Activated CD4-positive, alpha-beta memory T cell treated with anti-CD3 and anti-CD28 coated beads for 36 hours (primary cell): Measurements from ENCODE around the gene OPRM1. TPM values are rescaled to one million over a fixed set of nuclear protein-coding genes. Genes with fewer than 3 reads are reported as not detected.

Experiments used
- CTCF ChIA-PET: fragments of 350-600 bp; sonication (Branson Sonifier 250); formaldehyde crosslinking; loops from one replicate; lab custom pipeline; 2021; ENCODE audit warnings: antibody characterized with exemption, inconsistent platforms; lab: Charles Lee
- POLR2A ChIA-PET: fragments of 350-600 bp; sonication (Branson Sonifier 250); formaldehyde crosslinking; loops from one replicate; lab custom pipeline; 2021; ENCODE audit warnings: antibody characterized with exemption; lab: Charles Lee
- DNase-seq: peaks from one replicate; pipeline ENCODE4 v3.0.0-alpha.2; 2020
- H3K27ac Mint-ChIP-seq: one replicate; pipeline ENCODE4 v1.8.0; 2021; ENCODE audit warnings: mixed read lengths
- H3K27me3 Mint-ChIP-seq: one replicate; pipeline ENCODE4 v1.8.0; 2021; ENCODE audit warnings: mixed read lengths
- H3K36me3 Mint-ChIP-seq: one replicate; pipeline ENCODE4 v1.8.0; 2021; ENCODE audit warnings: mixed read lengths
- H3K4me1 Mint-ChIP-seq: one replicate; pipeline ENCODE4 v1.8.0; 2021; ENCODE audit warnings: low read depth, mixed read lengths
- H3K4me3 Mint-ChIP-seq: one replicate; pipeline ENCODE4 v1.8.0; 2021; ENCODE audit warnings: mild to moderate bottlenecking, mixed read lengths
- H3K9me3 Mint-ChIP-seq: one replicate; pipeline ENCODE4 v1.8.0; 2021; ENCODE audit warnings: mixed read lengths
- intact Hi-C: fragments of 100-400 bp; cut with micrococcal nuclease; formaldehyde crosslinking; loops from one replicate; pipeline ENCODE4 v1.15.1; 2023
- total RNA-seq, 2 experiments: library from RNA; stranded (reverse); gene quantifications; one replicate each; pipeline ENCODE4 v1.2.3, GENCODE V29; 2021

Gene OPRM1
- total RNA-seq, 2 experiments from 2014 or later = not detected

GRCh38 chr6:154093231-154094044, 54.4 kb downstream of the OPRM1 start:
- DNase-seq = no peak
- H3K36me3 Mint-ChIP-seq = no peaks in the 10 kb centered on the region
- H3K27ac Mint-ChIP-seq = no peak overlapping the region
- H3K4me3 Mint-ChIP-seq = no peak overlapping the region
- CTCF ChIA-PET = no interaction called here
- H3K27me3 Mint-ChIP-seq = peaks cover 4% of the 10 kb centered on the region
- no peaks in the 10 kb centered on the region for H3K9me3 Mint-ChIP-seq
- POLR2A ChIA-PET = no interaction called here
- intact Hi-C loops = no loop called here
- H3K4me1 Mint-ChIP-seq = no peaks in the 10 kb centered on the region

DNA sequence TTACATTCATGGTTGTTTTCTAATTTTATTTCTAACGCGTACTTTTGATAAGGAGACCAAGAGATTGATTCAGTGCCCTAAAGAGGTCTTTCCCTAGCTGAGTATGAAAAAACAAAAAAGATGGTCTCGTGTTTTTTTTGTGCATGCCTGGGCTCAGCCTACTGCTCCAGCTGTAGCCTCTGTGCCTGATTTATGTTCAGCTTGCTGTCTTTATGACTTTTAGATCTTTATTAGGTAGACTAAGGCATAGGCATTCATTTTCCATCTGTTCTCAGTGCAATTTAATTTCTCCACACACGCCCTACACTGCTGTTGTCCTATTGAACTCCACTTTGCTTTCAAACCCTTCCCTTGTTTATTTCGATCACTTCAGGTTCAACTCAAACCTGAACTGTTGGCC, 56.5 kb downstream of the OPRM1 start:
- H3K4me3 Mint-ChIP-seq = no peak overlapping the region
- no peaks in the 10 kb centered on the region for H3K36me3 Mint-ChIP-seq
- intact Hi-C loops = no loop called here
- H3K27ac Mint-ChIP-seq = no peak overlapping the region
- DNase-seq = no peak
- CTCF ChIA-PET = no interaction called here
- H3K27me3 Mint-ChIP-seq = peaks cover 4% of the 10 kb centered on the region
- no peaks in the 10 kb centered on the region for H3K9me3 Mint-ChIP-seq
- H3K4me1 Mint-ChIP-seq = no peaks in the 10 kb centered on the region
- POLR2A ChIA-PET = no interaction called here

DNA sequence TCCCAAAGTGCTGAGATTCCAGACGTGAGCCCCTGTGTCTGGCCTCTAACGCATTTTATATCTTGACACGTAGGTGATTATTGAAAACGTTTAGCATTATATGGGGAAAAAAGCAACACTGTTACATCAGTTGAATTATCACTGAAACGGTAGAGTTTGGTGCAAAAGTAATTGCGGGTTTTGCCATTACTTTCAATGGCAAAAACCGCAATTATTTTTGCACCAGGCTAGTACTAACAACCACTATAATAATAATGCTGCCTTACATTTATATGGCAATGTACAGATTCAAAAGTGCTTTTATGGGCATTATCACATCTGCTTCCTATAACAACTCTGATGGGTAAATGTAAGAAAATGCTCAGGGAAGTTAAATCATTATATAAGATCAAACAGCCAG, 57.3 kb downstream of the OPRM1 start:
- Mint-ChIP-seq H3K27ac (no peak overlapping the region), H3K36me3 (no peaks in the 10 kb centered on the region), H3K9me3 (no peaks in the 10 kb centered on the region), H3K4me3 (no peak overlapping the region), H3K27me3 (peaks cover 5% of the 10 kb centered on the region), H3K4me1 (no peaks in the 10 kb centered on the region)
- intact Hi-C loops = no loop called here
- no peak for DNase-seq
- ChIA-PET POLR2A (no interaction called here), CTCF (no interaction called here)

- H3K27ac Mint-ChIP-seq = no peak overlapping the region
- intact Hi-C loops = no loop called here
- no peak overlapping the region for H3K4me3 Mint-ChIP-seq
- CTCF ChIA-PET = no interaction called here
- no peak for DNase-seq
- no peaks in the 10 kb centered on the region for H3K4me1 Mint-ChIP-seq
- peaks cover 7% of the 10 kb centered on the region for H3K27me3 Mint-ChIP-seq
- H3K36me3 Mint-ChIP-seq = no peaks in the 10 kb centered on the region
- H3K9me3 Mint-ChIP-seq = no peaks in the 10 kb centered on the region
- POLR2A ChIA-PET = no interaction called here
Measured at GRCh38 chr6:154096834-154097233, 57.8 kb downstream of the OPRM1 start.

DNA sequence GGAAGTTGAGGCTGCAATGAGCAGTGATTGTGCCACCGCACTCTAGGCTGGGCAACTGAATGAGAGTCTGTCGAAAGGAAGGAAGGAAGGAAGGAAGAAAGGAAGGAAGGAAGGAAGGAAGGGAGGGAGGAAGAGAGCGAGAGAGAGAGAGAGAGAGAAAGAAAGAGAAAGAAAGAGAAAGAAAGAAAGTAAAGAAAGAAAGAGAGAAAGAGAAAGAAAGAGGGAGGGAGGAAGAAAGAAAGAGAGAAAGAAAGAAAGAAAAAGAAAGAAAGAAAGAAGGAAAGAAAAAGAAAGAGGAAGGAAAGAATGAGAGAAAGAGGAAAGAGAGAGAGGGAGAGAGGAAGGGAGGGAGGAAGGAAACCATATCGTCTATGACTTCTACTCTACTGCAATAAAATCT, 60.2 kb downstream of the OPRM1 start:
- DNase-seq = no peak
- ChIA-PET CTCF (no interaction called here), POLR2A (no interaction called here)
- intact Hi-C loops = no loop called here
- Mint-ChIP-seq H3K4me1 (no peaks in the 10 kb centered on the region), H3K27ac (no peak overlapping the region), H3K27me3 (peaks cover 7% of the 10 kb centered on the region), H3K4me3 (no peak overlapping the region), H3K36me3 (no peaks in the 10 kb centered on the region), H3K9me3 (no peaks in the 10 kb centered on the region)

GRCh38 chr6:154106251-154106650, 67.2 kb downstream of the OPRM1 start:
- peaks cover 2% of the 10 kb centered on the region for H3K9me3 Mint-ChIP-seq
- POLR2A ChIA-PET = no interaction called here
- CTCF ChIA-PET = no interaction called here
- H3K4me1 Mint-ChIP-seq = no peaks in the 10 kb centered on the region
- no peaks in the 10 kb centered on the region for H3K36me3 Mint-ChIP-seq
- H3K27ac Mint-ChIP-seq = no peak overlapping the region
- no peak for DNase-seq
- intact Hi-C loops = no loop called here
- no peak overlapping the region for H3K4me3 Mint-ChIP-seq
- peaks cover 9% of the 10 kb centered on the region for H3K27me3 Mint-ChIP-seq

- intact Hi-C loops = no loop called here
- Mint-ChIP-seq H3K36me3 (no peaks in the 10 kb centered on the region), H3K27me3 (peaks cover 10% of the 10 kb centered on the region), H3K27ac (no peak overlapping the region), H3K9me3 (no peaks in the 10 kb centered on the region), H3K4me3 (no peak overlapping the region), H3K4me1 (no peaks in the 10 kb centered on the region)
- DNase-seq = no peak
- POLR2A ChIA-PET = no interaction called here
- CTCF ChIA-PET = no interaction called here
Measured at GRCh38 chr6:154111025-154111424, 72.0 kb downstream of the OPRM1 start.

DNA sequence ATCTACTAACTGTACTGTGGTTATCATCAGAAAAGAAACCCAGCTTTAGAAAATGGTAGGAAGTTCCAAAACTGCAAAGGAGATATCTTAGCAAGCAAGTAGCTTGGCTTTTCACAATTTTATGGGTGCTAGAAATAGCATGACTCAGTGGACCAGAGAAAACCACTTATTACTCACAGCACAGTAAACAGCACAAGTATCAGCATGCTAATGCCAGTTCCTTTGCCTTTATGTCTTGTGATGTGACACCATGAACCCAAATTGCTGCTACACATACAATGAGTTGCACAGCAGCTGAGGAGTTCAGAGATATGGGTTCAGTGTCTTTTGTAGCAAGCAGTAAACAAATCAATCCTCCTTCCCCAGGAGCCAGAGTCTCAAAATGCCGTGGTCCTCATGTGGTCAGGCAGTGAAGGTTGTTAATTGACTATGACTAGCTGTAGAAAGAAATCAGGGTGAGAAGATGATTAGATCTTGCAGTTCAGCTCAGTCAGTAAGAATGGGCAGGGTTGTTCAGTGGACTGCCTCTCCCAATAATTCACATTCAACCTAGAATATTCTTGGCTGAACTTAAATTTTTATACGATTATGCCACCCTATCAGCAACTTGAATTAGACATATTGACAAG, 73.3 kb downstream of the OPRM1 start:
- no peaks in the 10 kb centered on the region for H3K36me3 Mint-ChIP-seq
- H3K4me1 Mint-ChIP-seq = no peaks in the 10 kb centered on the region
- POLR2A ChIA-PET = no interaction called here
- H3K9me3 Mint-ChIP-seq = no peaks in the 10 kb centered on the region
- intact Hi-C loops = no loop called here
- H3K27me3 Mint-ChIP-seq = peaks cover 10% of the 10 kb centered on the region
- H3K27ac Mint-ChIP-seq = no peak overlapping the region
- DNase-seq = no peak
- no peak overlapping the region for H3K4me3 Mint-ChIP-seq
- CTCF ChIA-PET = interaction anchor here (0.9 to 1.0 kb wide), 2 partner anchors 278 to 853 kb away, joined by 3 to 4 read pairs; no protein-coding TSS in a partner anchor

GRCh38 chr6:154113392-154113791, 74.4 kb downstream of the OPRM1 start:
- Mint-ChIP-seq H3K36me3 (no peaks in the 10 kb centered on the region), H3K27ac (no peak overlapping the region), H3K4me1 (no peaks in the 10 kb centered on the region), H3K27me3 (peaks cover 6% of the 10 kb centered on the region), H3K9me3 (no peaks in the 10 kb centered on the region), H3K4me3 (no peak overlapping the region)
- DNase-seq = no peak
- ChIA-PET CTCF (interaction anchor here (0.9 kb wide), 1 partner anchor 854 kb away, joined by 4 read pairs; no protein-coding TSS in a partner anchor), POLR2A (no interaction called here)
- intact Hi-C loops = no loop called here

GRCh38 chr6:154117485-154117884, 78.4 kb downstream of the OPRM1 start:
- intact Hi-C loops = no loop called here
- H3K4me1 Mint-ChIP-seq = no peaks in the 10 kb centered on the region
- DNase-seq = no peak
- ChIA-PET CTCF (no interaction called here), POLR2A (interaction anchor here (0.5 kb wide), 1 partner anchor 35 kb away, joined by 3 read pairs; no protein-coding TSS in a partner anchor)
- no peaks in the 10 kb centered on the region for H3K36me3 Mint-ChIP-seq
- peaks cover 3% of the 10 kb centered on the region for H3K27me3 Mint-ChIP-seq
- no peak overlapping the region for H3K4me3 Mint-ChIP-seq
- no peaks in the 10 kb centered on the region for H3K9me3 Mint-ChIP-seq
- no peak overlapping the region for H3K27ac Mint-ChIP-seq

DNA sequence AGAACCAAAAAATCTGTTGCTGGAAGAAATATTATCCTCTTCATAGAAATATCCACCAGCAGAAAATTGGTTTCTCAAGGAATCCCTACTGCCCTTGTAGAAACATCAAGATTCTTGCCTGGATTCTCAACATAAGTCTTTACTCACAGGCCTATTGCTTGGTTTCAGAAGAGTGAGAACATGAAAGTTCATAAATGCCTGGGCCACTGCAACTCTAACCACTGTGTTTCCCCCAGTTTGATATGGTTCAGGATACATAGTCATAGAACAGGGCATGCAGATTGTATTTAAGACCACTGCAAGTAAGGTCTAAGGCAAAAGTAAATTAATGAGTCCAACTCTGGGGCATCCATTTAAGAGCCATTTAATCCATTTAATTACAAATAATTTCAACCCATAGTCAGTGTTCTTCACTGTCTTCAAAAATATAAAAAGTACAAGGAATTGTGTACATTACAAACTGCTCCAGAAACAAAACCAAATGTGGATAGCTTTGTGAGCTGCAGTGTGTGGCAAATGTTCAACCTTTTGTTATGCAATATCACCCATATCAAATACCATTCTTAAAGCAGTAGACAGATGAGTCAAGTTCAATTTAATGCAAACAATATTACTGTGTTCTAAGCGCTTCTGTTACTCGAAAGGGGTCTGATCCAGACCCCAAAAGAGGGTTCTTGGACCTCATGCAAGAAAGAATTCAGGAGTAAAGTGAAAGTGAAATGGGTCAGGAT, 83.3 kb downstream of the OPRM1 start:
- DNase-seq = no peak
- Mint-ChIP-seq H3K36me3 (no peaks in the 10 kb centered on the region), H3K27ac (no peak overlapping the region), H3K27me3 (peaks cover 5% of the 10 kb centered on the region), H3K4me1 (no peaks in the 10 kb centered on the region), H3K4me3 (no peak overlapping the region), H3K9me3 (no peaks in the 10 kb centered on the region)
- ChIA-PET CTCF (no interaction called here), POLR2A (no interaction called here)
- intact Hi-C loops = no loop called here

DNA sequence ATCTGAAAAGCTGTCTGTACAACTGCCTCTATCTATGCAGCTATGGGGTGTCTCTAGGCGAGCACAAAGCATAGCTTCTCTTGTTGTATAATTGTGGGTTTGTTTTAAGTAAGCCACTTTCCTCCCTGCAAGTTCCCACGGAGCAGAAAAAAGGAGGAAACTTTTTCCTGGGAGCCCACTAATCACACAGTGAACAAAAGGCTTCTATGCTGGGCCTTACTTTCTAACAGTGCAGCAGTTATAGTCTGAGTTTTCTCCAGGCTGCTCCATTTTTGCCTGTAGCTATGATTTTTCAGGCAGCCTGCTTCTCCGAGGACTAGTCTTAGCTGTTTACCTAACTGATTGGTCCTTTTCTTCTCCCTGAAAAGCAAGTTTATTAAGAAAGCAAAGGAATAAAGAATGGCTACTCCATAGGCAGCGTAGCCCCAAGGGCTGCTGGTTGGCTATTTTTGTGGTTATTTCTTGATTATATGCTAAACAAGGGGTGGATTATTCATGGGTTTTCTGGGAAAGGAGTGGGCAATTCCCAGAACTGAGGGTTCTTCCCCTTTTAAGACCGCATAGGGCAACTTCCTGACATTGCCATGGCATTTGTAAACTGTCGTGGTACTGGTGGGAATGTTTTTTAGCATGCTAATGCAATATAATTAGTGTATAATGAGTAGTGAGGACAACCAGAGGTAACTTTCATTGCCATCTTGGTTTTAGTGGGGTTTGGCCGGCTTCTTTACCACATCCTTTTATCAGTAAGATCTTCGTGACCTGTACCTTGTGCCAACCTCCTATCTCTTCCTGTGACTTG, 84.3 kb downstream of the OPRM1 start:
- no peak overlapping the region for H3K27ac Mint-ChIP-seq
- no peaks in the 10 kb centered on the region for H3K36me3 Mint-ChIP-seq
- ChIA-PET CTCF (no interaction called here), POLR2A (no interaction called here)
- no peak overlapping the region for H3K4me3 Mint-ChIP-seq
- no peaks in the 10 kb centered on the region for H3K9me3 Mint-ChIP-seq
- no peaks in the 10 kb centered on the region for H3K4me1 Mint-ChIP-seq
- intact Hi-C loops = no loop called here
- no peak for DNase-seq
- peaks cover 5% of the 10 kb centered on the region for H3K27me3 Mint-ChIP-seq
